BLaER1 treated with 17β-estradiol and CSF1 and Interleukin-3, amounts not matched to agents 10 nM and 100 nM (cell line): Measurements from ENCODE around the gene HNRNPL.
A peak's percentile ranks its signal among the peaks of the same experiment; 100 is the strongest.
"Not testable (repeated sequence)": the region's sequence is repeated elsewhere in the genome, so short reads cannot be mapped to it uniquely, and the experiment has no call there.

Experiments used
- H3K27ac ChIP-seq, 11 experiments: shearing (Covaris generic); formaldehyde crosslinking; 2 replicates each; pipeline ENCODE4 v1.8.1; 2022
- H3K27me3 ChIP-seq, 11 experiments: shearing (Covaris generic); formaldehyde crosslinking; 2 replicates each; pipeline ENCODE4 v1.8.1; 2022
- H3K36me3 ChIP-seq, 11 experiments: shearing (Covaris generic); formaldehyde crosslinking; 2 replicates each; pipeline ENCODE4 v1.8.1; 2022
- H3K4me1 ChIP-seq, 10 experiments: shearing (Covaris generic); formaldehyde crosslinking; 2 replicates each; pipeline ENCODE4 v1.8.1; 2022
- H3K4me2 ChIP-seq, 11 experiments: shearing (Covaris generic); formaldehyde crosslinking; 2 replicates each; pipeline ENCODE4 v1.8.1; 2022
- H3K4me3 ChIP-seq, 10 experiments: shearing (Covaris generic); formaldehyde crosslinking; 2 replicates each; pipeline ENCODE4 v1.8.1; 2022
- H3K9ac ChIP-seq, 11 experiments: shearing (Covaris generic); formaldehyde crosslinking; 2 replicates each; pipeline ENCODE4 v1.8.1; 2022
- H3K9me3 ChIP-seq, 11 experiments: shearing (Covaris generic); formaldehyde crosslinking; replicated peaks in 1 of 11; 2 replicates each; pipeline ENCODE4 v1.8.1; 2022
- H4K20me1 ChIP-seq, 11 experiments: shearing (Covaris generic); formaldehyde crosslinking; 2 replicates each; pipeline ENCODE4 v1.8.1; 2022
- Cebpa-rat ChIP-seq, 11 experiments: shearing (Covaris generic); IDR thresholded peaks; 2 replicates each; pipeline ENCODE4 v1.8.1; 2022

Gene HNRNPL

DNA sequence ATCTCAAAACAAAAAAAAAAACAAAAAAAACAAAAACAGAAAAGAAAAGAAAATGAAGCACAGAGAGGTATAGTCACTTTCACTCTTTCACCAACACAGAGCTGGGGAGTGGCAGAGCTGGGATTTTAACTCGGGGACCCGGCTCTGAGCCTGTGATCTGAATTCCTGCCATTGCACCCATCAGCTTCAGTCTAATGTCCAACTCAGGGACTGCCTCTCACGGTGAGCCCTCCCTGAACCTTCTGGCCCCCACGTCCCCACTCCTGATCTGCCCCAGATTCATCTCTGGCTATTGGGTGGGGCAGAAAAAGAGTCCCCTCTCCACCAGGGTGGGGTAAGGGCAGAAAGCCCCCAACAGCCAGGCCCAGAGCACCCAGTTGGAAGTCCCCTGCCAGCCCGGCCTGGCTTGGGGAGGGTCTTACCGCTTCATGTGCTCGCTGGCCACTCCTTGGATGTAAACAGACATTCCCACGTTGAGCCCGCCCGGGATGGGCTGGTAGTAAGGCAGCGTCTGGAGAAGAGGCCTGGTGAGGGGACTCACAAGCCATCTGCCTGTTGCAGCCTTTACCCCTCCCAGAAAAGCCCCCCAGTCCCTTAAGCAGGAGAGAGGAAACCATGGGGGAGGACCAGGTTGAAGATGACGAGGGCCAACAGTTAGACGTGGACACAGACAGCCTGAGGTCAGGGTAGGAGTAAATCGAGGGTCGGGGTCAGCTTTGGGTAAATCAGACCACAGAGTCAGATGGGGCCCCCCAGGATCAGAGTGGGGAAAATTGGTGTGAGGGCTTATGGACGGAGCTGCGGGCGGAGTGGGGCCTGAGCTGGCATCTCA is 37.6 kb downstream of the HNRNPL start:
- H3K27me3 ChIP-seq = no peaks in the 10 kb centered on the region
- no peak overlapping the region for H3K4me3 ChIP-seq
- peaks cover 0 to 10% (median 2%) of the 10 kb centered on the region in 10 experiments; a peak in 8 of 20 replicates for H3K4me1 ChIP-seq
- H3K9ac ChIP-seq = no peak overlapping the region
- TF ChIP-seq Cebpa-rat (IDR thresholded peaks at IDR 0.05) = no peak
- peaks cover 0 to 2% (median 0%) of the 10 kb centered on the region in 11 experiments; a peak in 2 of 22 replicates for H4K20me1 ChIP-seq
- H3K9me3 ChIP-seq = peaks cover 0 to 9% (median 2%) of the 10 kb centered on the region in 11 experiments; a peak in 4 of 22 replicates
- peaks cover 24 to 30% (median 25%) of the 10 kb centered on the region in 11 experiments for H3K36me3 ChIP-seq
- no peak overlapping the region for H3K4me2 ChIP-seq
- H3K27ac ChIP-seq = no peak overlapping the region

DNA sequence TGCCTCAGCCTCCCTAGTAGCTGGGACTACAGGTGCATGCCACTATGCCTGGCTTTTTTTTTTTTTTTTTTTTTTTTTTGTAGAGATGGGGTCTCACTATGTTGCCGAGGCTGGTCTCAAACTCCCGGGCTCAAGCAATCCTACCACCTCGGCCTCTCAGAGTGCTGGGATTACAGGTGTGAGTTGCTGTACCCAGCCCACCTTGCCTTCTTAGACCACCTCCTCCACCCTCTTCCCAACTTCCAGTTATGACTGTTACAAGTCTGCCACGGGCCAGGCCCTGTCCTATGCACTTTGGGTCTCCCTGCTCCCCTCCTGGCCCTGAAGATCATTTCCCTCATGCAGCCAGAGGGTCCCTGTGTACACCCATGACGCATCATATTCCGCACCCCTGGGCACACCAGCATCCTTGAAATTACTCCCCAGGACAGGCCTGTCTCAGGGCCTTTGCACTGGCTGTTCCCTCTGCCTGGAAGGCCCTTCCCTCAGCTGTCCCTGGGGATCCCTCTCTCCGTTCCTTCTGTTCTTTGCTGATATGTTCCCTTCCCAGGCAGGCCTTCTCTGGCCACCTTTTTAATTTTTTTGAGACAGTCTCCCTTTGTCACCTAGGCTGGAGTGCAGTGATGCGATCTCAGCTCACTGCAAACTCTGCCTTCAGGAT is 40.1 kb downstream of the HNRNPL start:
- Histone ChIP-seq H3K27me3 (no peaks in the 10 kb centered on the region), H3K27ac (no peak overlapping the region), H3K4me3 (no peak overlapping the region), H3K9me3 (peaks cover 0 to 9% (median 5%) of the 10 kb centered on the region in 11 experiments; a peak in 4 of 22 replicates), H3K4me1 (peaks cover 4 to 20% (median 12%) of the 10 kb centered on the region in 10 experiments), H3K36me3 (peaks cover 0 to 5% (median under 1%) of the 10 kb centered on the region in 11 experiments; a peak in 10 of 22 replicates), H3K4me2 (no peak overlapping the region), H4K20me1 (no peaks in the 10 kb centered on the region), H3K9ac (no peak overlapping the region)
- no peak for TF ChIP-seq Cebpa-rat (IDR thresholded peaks at IDR 0.05)

DNA sequence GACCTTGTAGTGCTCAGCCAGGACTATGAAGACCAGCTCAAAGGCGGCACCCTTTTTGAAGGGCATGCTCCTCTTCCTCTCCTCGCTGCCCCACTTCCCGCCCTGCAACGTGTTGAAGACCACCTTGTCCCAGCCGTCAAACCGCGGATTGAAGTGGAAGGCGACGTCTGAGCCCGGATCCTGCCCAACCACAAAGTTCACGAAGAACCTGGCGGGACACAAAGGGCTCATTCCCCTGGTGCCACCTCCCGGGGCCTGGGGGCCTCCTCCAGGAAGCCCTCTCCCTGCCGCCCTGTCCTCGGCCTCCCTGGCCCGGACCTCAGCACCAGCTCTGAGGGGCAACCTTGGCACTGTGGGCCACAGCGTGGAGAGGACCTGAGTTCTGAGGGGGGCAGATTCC is 41.0 kb downstream of the HNRNPL start:
- Histone ChIP-seq H3K4me2 (no peak overlapping the region), H3K27ac (no peak overlapping the region), H4K20me1 (no peaks in the 10 kb centered on the region), H3K27me3 (no peaks in the 10 kb centered on the region), H3K9ac (no peak overlapping the region), H3K36me3 (no peaks in the 10 kb centered on the region), H3K4me1 (peaks cover 4 to 20% (median 13%) of the 10 kb centered on the region in 10 experiments), H3K4me3 (no peak overlapping the region), H3K9me3 (peaks cover 0 to 9% (median 5%) of the 10 kb centered on the region in 11 experiments; a peak in 4 of 22 replicates)
- no peak for TF ChIP-seq Cebpa-rat (IDR thresholded peaks at IDR 0.05)

GRCh38 chr19:38807374-38808098 is 42.2 kb downstream of the HNRNPL start:
- H3K36me3 ChIP-seq, H3K4me3 ChIP-seq, H3K9me3 ChIP-seq, H3K9ac ChIP-seq, H3K27me3 ChIP-seq, H4K20me1 ChIP-seq, H3K27ac ChIP-seq: not testable (repeated sequence)
- Histone ChIP-seq H3K4me1 (peaks cover 4 to 20% (median 13%) of the 10 kb centered on the region in 10 experiments), H3K4me2 (peak overlapping the region in 1 of 11 experiments; percentile 24; a peak in 2 of 22 replicates)

GRCh38 chr19:38806371-38806770 is 43.4 kb downstream of the HNRNPL start:
- H3K9me3 ChIP-seq = peaks cover 0 to 9% (median 5%) of the 10 kb centered on the region in 11 experiments; a peak in 4 of 22 replicates

DNA sequence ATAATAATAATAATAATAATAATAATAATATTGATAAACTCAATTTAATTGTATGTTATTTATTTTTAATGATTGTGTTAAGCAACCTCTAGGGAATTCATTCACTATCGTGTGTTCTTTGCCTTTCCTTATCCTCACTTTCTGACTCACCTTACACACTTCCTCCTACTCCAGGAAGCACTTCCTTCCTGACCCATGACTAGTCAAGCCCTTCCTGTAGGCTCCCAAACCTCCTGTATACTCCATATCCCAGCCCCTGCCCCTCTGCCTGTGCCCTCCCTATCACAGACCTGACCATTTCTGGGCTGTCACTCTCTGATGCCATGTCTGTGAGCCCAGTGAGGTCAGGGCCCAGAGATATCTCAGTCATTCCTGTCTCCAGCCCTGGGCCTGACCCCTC is 44.6 kb downstream of the HNRNPL start:
- no peak for TF ChIP-seq Cebpa-rat (IDR thresholded peaks at IDR 0.05)
- H3K4me3 ChIP-seq = no peak overlapping the region
- H3K9ac ChIP-seq = no peak overlapping the region
- no peaks in the 10 kb centered on the region for H3K36me3 ChIP-seq
- peaks cover 0 to 9% (median 5%) of the 10 kb centered on the region in 11 experiments; a peak in 4 of 22 replicates for H3K9me3 ChIP-seq
- peak overlapping the region; percentile 9 to 79 (median 57); a peak in 18 of 22 replicates for H3K4me2 ChIP-seq
- no peaks in the 10 kb centered on the region for H3K27me3 ChIP-seq
- H3K27ac ChIP-seq = peak overlapping the region in 5 of 11 experiments; percentile 3 to 32 (median 14); a peak in 2 of 22 replicates
- H4K20me1 ChIP-seq = no peaks in the 10 kb centered on the region
- peaks cover 4 to 20% (median 13%) of the 10 kb centered on the region in 10 experiments for H3K4me1 ChIP-seq

More at GRCh38 chr19:38806371-38806770, 43.4 kb downstream of the HNRNPL start:
- Histone ChIP-seq H4K20me1 (no peaks in the 10 kb centered on the region), H3K36me3 (no peaks in the 10 kb centered on the region), H3K27ac (no peak overlapping the region), H3K27me3 (no peaks in the 10 kb centered on the region), H3K9ac (no peak overlapping the region), H3K4me1 (peaks cover 4 to 20% (median 13%) of the 10 kb centered on the region in 10 experiments), H3K4me3 (no peak overlapping the region), H3K4me2 (no peak overlapping the region)
- TF ChIP-seq Cebpa-rat (IDR thresholded peaks at IDR 0.05) = no peak

DNA sequence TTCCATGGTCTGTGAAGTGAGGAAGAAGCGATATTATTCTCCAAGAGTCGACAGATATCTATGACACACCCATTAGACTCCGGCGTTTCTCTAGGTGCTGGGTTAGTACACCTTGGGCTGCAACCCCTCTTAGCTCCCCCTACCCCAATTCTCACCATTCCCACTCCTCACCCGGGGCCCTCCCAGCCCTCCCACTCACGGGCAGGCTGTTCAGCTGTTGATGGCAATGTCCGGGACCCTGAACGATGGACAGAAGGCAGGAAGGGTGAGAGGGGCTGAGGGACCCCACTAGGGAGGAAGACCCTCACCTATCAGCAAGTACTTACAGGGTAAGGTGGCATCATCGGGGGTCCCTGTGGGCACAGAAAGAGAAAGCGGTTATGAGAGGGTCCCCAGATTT is 46.2 kb downstream of the HNRNPL start:
- Histone ChIP-seq H3K9me3 (peaks cover 0 to 19% (median under 1%) of the 10 kb centered on the region in 11 experiments; a peak in 4 of 22 replicates), H3K4me1 (peaks cover 4 to 17% (median 13%) of the 10 kb centered on the region in 10 experiments), H3K9ac (no peak overlapping the region), H3K27ac (no peak overlapping the region), H3K27me3 (no peaks in the 10 kb centered on the region), H3K36me3 (no peaks in the 10 kb centered on the region), H4K20me1 (no peaks in the 10 kb centered on the region), H3K4me2 (no peak overlapping the region), H3K4me3 (no peak overlapping the region)
- no peak for TF ChIP-seq Cebpa-rat (IDR thresholded peaks at IDR 0.05)

DNA sequence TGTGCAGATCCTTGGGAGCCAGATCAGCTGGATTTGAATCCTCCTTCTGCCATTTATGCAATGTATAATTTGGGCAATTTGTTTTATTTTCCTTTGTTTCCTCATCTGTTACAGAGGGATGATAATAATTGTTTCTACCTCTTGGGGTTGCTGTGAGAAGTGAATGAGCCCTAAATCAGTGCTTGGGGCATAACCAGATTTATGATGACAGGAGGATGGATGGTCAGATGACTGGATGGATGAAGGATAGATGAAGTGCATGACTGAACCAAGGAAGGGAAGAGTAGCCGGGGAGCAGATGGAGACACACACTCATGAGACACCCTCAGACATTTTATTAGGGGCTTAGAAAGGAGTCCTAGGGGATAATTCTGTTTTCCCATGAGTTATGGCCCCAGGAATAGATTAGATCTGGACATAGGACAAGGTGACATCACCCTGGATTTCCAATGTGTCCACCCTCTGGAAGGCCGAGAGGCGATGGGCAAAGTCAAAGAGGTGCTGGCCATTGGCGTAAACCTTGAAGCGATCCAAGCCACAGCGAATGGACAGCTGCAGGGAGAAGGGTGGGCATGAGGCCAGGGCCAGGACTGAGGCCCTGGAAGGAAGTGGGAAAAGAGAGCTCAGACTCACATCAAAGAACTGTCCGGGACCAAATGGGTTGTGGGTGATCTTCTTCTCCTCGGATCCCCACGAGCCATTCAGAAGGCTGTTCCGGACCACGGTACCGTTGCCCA is 48.3 kb downstream of the HNRNPL start:
- no peaks in the 10 kb centered on the region for H3K27me3 ChIP-seq
- H4K20me1 ChIP-seq = no peaks in the 10 kb centered on the region
- no peak overlapping the region for H3K4me3 ChIP-seq
- H3K4me1 ChIP-seq = peaks cover 4 to 13% (median 9%) of the 10 kb centered on the region in 10 experiments
- H3K9ac ChIP-seq = no peak overlapping the region
- no peak for TF ChIP-seq Cebpa-rat (IDR thresholded peaks at IDR 0.05)
- 0 out of 22 replicates have a peak, but pooled peaks cover 0 to 14% (median 0%) of the 10 kb centered on the region in 11 experiments for H3K9me3 ChIP-seq
- H3K27ac ChIP-seq = no peak overlapping the region
- no peaks in the 10 kb centered on the region for H3K36me3 ChIP-seq
- H3K4me2 ChIP-seq = no peak overlapping the region
